Prostate gland (tissue), 2 donors: ENCODE results near the gene MUC20.

Experiments
- CTCF ChIP-seq, 4 experiments: fragments of 200-600 bp in 2 of 4; fragments of 450-650 bp in 2 of 4; sonication (generic) in 2 of 4; IDR thresholded peaks; 1 replicate in 3 of 4; 2 replicates in 1 of 4; pipeline ENCODE4 v1.5.1; 2016 to 2019; ENCODE audit warnings: antibody characterized with exemption in 4 of 4, mild to moderate bottlenecking in 2 of 4, moderate library complexity in 2 of 4
- POLR2A ChIP-seq: fragments of 450-650 bp; IDR thresholded peaks from one replicate; pipeline ENCODE4 v1.6.1; 2016; ENCODE audit warnings: antibody characterized with exemption, mild to moderate bottlenecking
- POLR2AphosphoS5 ChIP-seq: sonication (generic); formaldehyde crosslinking; IDR thresholded peaks from one replicate; pipeline ENCODE4 v1.6.1; 2017; ENCODE audit warnings: antibody characterized with exemption

- TF ChIP-seq POLR2A = no peak
- no peak for TF ChIP-seq CTCF (IDR thresholded peaks at IDR 0.05)
- no peak for TF ChIP-seq POLR2AphosphoS5
These were observed 22.5 kb upstream of the MUC20 start for GRCh38 chr3:195698325-195698646.
